Measurements from ENCODE around the gene ZFP36L2.

DNA sequence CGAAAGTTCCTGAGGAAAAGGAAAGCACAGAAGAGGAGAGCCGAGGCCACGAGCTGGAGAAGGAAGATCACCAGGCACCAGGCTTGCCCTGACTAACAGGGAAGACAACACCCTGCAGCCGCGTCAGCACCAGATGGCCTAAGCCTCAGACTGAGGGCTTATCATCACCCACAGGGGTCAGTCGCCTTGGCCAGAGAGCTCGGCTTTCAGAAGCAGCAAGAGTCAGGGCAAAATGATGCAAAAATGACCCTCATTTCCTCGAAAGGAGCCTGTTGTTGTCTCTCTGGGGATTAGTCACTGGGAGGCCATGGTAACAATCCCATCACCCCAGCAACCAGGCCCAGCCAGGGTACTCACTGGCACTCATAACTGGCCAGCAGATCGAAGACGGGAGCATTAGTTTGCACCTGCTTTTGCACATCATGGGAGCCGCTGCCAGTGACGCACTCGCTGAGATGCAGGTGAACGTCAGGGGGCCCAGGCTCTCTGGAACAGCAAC, 42.7 kb upstream of the ZFP36L2 start:
- no peak for TF ChIP-seq POLR2AphosphoS5 (IDR thresholded peaks at IDR 0.05; ENCODE audit: low read depth, low read length)
- TF ChIP-seq, protein P1, sequence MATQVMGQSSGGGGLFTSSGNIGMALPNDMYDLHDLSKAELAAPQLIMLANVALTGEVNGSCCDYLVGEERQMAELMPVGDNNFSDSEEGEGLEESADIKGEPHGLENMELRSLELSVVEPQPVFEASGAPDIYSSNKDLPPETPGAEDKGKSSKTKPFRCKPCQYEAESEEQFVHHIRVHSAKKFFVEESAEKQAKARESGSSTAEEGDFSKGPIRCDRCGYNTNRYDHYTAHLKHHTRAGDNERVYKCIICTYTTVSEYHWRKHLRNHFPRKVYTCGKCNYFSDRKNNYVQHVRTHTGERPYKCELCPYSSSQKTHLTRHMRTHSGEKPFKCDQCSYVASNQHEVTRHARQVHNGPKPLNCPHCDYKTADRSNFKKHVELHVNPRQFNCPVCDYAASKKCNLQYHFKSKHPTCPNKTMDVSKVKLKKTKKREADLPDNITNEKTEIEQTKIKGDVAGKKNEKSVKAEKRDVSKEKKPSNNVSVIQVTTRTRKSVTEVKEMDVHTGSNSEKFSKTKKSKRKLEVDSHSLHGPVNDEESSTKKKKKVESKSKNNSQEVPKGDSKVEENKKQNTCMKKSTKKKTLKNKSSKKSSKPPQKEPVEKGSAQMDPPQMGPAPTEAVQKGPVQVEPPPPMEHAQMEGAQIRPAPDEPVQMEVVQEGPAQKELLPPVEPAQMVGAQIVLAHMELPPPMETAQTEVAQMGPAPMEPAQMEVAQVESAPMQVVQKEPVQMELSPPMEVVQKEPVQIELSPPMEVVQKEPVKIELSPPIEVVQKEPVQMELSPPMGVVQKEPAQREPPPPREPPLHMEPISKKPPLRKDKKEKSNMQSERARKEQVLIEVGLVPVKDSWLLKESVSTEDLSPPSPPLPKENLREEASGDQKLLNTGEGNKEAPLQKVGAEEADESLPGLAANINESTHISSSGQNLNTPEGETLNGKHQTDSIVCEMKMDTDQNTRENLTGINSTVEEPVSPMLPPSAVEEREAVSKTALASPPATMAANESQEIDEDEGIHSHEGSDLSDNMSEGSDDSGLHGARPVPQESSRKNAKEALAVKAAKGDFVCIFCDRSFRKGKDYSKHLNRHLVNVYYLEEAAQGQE (IDR thresholded peaks at IDR 0.05; ENCODE audit: insufficient read depth in 1 of 2, low read depth in 2 of 2, low read length in 2 of 2): no peak

Data from PFSK-1 (cell line).